GM21447 (cell line): Measurements from ENCODE around the gene NTM.

Experiments
- ATAC-seq: cut with Tn5 transposase; IDR thresholded peaks from one replicate; pipeline ENCODE4 v1.9.1; 2021; ENCODE audit not compliant: unreplicated experiment

Gene NTM

DNA sequence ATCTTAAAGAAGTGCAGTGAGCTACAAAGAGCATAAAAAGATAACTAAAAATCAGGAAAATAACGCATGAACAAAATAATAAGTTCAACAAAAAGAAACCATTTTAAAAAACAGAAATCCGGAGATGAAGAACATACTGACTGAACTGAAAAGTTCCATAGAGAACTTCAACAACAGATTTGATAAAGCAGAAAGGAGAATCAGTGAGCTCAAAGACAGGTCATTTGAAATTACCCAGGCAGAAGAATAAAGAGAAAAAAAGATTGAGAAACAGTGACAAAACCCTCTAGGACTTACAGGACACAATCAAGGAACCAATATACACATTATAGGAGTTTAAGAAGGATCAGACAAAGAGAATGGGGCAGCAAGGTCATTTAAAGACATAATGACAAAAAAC lies 334.3 kb downstream of the NTM start:
- ATAC-seq: no peak

- ATAC-seq: no peak
Observed at GRCh38 chr11:131710511-131710910, 340.1 kb downstream of the NTM start.

DNA sequence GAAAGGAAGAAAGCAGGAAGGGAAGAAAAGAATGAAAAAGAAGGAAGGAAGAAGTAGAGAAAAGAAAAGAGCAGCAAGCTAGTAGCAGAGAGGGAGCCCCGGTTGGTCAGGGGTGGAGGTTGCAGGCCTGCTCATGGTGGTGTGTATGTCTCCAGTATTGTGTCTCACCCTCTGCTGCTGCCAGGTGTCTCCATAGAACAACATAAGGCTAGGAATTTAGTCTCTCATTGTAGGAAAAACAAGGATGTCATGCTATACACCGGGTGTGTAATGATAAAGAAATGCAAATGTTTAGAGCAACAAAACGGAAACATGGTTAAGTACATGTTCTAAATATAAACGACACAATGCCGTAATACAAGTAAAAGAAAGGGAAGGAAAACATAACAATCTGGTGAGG lies 342.5 kb downstream of the NTM start:
- no peak for ATAC-seq

- no peak for ATAC-seq
Observed at GRCh38 chr11:131713529-131714134, 343.2 kb downstream of the NTM start.

- no peak for ATAC-seq
Observed at GRCh38 chr11:131717616-131718015, 347.2 kb downstream of the NTM start.

- ATAC-seq: no peak
Observed at GRCh38 chr11:131723088-131723487, 352.7 kb downstream of the NTM start.

DNA sequence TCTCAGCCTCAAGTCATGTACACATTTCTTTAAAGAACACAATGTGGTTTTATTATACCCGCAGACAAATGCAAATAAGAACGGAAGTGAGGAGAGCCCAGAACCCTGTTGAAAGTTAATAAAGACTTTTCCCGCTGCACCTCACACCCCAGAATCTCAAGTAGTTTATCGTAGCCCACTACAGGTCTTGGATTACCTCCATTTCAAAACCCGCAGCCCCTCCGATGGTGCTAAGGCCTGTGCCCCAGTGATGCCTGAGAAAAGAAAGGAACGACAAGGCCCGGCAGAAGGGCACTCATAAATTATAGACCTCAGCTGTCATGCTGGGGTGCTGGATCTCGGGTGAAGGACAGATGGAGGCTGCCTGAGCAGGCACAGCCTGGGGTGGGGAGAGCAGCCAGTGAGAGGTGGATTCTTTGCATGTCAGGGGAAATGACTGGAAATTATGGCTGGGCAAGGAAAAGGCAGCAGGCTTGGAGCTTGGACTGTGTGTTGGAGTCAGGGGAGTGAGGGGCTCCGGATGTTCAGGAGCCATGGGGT lies 354.1 kb downstream of the NTM start:
- ATAC-seq: no peak

DNA sequence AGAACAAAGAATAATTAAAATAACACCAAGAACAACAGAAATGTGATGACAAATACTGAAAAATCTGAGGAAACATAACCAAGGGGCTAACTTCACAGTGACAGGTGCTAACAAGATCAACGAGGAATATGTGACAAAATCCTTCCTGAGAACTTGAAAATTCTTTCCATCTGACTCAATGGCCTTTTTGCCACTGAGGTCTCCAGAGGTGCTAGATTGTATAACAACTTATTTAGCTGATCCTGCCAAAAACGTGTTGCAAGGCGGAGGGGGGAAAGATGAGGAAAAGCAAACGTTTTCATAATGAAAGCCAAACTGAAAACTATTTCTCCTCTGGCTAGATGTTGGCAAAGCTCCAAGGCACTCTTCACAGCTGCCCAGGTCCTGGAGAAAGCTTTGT lies 364.5 kb downstream of the NTM start:
- ATAC-seq: no peak

DNA sequence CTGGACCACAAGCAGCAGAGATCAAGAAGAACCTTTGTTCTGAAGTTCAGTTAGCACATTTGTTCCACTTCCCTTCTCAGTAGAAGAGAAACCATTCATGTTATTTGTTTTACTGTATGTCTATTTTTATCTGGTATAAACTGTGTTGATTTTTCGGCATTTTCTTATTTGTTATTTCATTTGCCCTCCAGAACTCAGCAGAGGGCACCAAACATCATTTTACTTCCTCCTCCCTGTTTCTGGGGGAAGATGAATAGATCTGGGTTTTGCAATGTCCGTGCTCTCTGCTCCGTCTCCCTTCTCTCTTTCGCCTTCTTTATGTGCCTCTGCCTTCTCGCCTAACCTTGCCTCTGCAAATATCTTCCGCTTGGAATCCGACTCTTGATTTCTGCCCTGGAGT lies 366.9 kb downstream of the NTM start:
- ATAC-seq: no peak

DNA sequence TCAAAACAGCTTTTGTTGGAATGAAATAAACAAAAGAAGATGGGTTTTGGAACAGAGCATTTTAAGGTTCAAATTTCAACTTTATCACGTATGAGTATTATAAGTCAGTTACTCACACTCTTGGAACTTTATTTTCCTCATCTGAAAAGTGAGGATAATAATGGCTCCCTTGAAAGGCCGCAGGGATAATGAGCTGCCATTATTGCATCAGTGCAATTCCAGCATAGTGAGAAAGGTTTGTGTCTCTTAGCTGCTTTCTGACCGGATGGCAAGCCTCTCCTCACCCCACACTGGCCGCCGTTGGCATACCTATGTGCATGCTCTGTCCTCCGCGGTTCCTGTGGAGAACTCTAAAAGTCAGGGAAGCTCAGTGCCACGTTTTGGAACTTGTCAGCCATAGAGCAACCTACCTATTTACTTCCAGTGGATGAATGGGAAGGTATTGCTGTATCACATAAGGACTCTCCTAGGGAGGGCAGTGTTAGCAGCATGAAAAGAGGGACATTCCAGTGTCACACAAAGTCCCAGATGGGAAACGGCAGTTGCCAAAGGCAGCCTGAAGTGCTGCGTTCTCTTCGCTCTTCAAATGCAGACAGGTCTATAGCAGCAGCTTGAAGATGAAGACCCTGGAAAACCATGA lies 368.9 kb downstream of the NTM start:
- ATAC-seq: no peak

DNA sequence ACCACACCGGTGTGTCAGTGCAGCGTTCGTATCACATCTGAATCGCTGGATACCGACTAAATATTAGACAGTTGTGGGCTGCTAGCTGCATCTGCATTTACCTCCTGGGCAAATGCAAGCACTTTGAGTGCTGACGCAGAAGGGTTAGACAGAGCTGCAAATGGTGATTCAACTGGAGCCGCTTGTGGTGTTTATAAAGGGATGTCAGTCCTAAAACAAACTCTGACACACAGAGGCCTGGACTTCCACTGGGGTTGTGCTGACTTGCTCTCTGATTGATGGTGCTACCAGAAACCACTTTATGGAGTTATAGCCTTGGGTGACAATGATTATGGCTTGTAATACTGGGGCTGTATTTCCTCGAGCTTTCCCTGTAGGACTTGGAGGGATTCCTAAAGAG lies 374.4 kb downstream of the NTM start:
- no peak for ATAC-seq

DNA sequence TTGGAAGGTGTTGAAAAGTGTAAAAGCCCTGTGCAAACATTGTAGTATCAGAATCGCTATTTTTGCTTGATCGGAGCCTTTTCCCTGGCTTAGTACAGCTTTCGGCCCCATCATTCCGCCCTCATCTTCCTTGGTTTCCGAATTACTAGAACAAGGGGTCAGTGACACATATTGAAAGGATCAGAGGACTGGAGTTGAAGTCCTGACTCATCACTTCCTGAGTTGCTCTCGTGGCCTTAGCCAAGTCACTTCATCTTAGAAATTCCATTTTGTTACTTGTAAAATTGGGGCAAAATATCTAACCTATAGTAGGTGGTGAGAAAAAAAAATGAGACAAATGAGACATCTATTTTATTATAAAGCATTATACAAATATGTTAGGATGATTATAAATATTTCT lies 375.0 kb downstream of the NTM start:
- no peak for ATAC-seq

DNA sequence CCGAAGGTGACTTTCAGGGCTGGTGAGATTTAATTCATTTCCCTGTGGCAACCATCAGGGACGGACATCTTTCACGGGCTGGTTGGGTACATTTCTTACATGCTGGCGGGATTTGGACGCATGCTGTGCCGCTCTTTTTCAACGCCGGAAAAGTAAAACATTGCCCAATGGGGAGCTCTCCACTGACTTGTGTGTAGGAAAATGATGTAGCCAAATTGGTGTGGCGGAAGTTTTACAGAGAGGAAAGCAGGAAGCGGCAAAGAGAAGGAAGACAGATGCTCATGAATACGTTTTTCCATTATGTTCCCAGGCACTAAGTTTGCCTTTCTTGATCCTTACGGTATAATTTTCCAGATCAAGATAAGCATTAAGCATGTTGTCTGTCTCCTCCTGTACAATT lies 375.8 kb downstream of the NTM start:
- no peak for ATAC-seq

- no peak for ATAC-seq
Observed at GRCh38 chr11:131748151-131749050, 378.0 kb downstream of the NTM start.

- no peak for ATAC-seq
Observed at GRCh38 chr11:131749101-131749500, 378.7 kb downstream of the NTM start.

DNA sequence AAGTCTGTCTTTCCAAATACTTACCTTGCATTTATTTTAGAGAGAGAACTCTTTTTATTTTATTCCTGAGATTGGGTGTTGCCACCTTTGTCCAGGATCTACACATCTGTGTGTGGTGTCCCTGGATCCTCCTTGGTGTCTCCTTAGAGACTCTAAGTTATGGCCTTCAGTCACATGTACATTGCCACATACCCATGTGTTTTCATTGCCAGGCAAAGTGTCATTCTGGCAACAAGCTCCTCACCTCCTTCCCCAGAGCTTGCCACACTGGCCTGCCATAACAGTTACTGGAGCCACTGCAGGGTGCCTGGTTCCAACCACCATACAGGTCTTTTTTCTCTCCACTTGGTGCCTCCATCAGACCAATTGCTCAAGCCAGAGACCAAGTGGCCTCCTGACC lies 379.7 kb downstream of the NTM start:
- ATAC-seq: no peak

GRCh38 chr11:131750692-131751091 lies 380.3 kb downstream of the NTM start:
- no peak for ATAC-seq

- no peak for ATAC-seq
Observed at GRCh38 chr11:131754671-131755070, 384.3 kb downstream of the NTM start.

DNA sequence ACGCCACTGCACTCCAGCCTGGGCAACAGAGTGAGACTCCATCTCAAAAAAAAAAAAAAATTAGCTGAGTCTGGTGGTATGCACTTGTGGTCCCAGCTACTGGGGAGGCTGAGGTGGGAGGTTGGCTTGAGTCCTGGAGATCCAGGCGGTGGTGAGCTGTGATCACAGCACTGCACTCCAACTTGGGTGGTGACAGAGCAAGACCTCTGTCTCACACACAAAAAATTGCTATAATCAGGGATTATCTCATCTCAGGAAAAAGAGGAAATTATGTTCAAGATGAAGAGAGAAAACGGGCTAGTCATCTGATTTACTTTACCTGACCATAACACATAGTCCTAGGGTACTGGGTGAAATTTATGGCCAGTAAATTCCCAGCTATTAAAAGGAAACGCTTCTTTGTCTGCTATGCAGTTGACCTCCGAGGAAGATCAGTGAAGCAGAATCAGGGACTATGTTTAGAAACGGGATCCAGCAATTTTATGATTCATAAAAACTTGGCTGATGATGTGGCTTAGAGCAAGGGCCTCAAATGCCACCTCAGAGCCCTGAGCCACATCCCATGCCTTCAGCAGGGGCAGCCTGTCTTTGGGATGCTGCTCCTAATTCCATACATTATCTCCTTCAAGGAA lies 386.2 kb downstream of the NTM start:
- ATAC-seq: no peak

- ATAC-seq: no peak
Observed at GRCh38 chr11:131758726-131759125, 388.3 kb downstream of the NTM start.

- ATAC-seq: no peak
Observed at GRCh38 chr11:131759140-131759539, 388.7 kb downstream of the NTM start.
